ENCODE measurements around the gene SLC24A3. TPM values are rescaled to one million over a fixed set of nuclear protein-coding genes. Genes with fewer than 3 reads are reported as not detected.

Gene SLC24A3
- total RNA-seq, 1 donor from 2014 or later, result 0.79 TPM

DNA sequence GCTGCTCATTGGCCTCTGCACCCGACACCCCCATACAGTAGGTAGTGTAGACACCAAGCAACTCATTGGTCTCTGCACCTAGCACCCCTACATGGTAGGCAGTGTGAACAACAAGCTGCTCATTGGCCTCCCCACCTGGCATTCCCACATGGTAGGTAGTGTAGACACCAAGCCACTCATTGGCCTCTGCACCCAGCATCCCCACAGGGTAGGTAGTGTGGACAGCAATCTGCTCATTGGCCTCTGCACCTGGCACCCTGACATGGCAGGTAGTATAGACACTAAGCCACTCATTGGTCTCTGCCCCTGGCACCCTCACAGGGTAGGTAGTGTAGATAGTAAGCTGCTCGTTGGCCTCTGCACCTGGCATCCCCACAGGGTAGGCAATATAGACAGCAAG is 226.0 kb downstream of the SLC24A3 start:
- no peaks in the 10 kb centered on the region for H3K27me3 ChIP-seq (ENCODE audit: insufficient read depth, low read length)
- no peak overlapping the region for H3K4me3 Mint-ChIP-seq (ENCODE audit: unreplicated experiment)
- no peaks in the 10 kb centered on the region for H3K36me3 ChIP-seq (ENCODE audit: insufficient read depth, low read length)
- no peak for TF ChIP-seq EZH2 (IDR thresholded peaks at IDR 0.05; ENCODE audit: insufficient read depth, low read length)
- no peak for TF ChIP-seq CTCF (IDR thresholded peaks at IDR 0.05; ENCODE audit: insufficient read depth, low read depth, low read length)
- no peak overlapping the region for H3K27ac Mint-ChIP-seq (ENCODE audit: unreplicated experiment)
- no peak overlapping the region for H3K4me3 ChIP-seq (ENCODE audit: insufficient read depth, low read depth, low read length)
- H3K79me2 ChIP-seq (ENCODE audit: insufficient read depth, low read length), result no peaks in the 10 kb centered on the region
- H3K4me1 ChIP-seq (ENCODE audit: insufficient read depth, low read length), result peaks cover 4% of the 10 kb centered on the region
- H3K9ac ChIP-seq (ENCODE audit: low read length), result no peak overlapping the region
- H3K9me3 Mint-ChIP-seq (ENCODE audit: unreplicated experiment), result no peaks in the 10 kb centered on the region
- no peaks in the 10 kb centered on the region for H4K20me1 ChIP-seq (ENCODE audit: insufficient read depth, low read length)
- H2AFZ ChIP-seq (ENCODE audit: low read depth, low read length), result no peak overlapping the region
- no peak overlapping the region for H3K27ac ChIP-seq (ENCODE audit: low read depth, low read length)
- H3K4me1 Mint-ChIP-seq (ENCODE audit: low read depth, unreplicated experiment), result peaks cover 10% of the 10 kb centered on the region
- peaks cover 18% of the 10 kb centered on the region for H3K27me3 Mint-ChIP-seq (ENCODE audit: low read depth, unreplicated experiment)
- no peak for FAIRE-seq
- no peaks in the 10 kb centered on the region for H3K9me3 ChIP-seq (ENCODE audit: insufficient read depth, low read depth, low read length)
- H3K4me2 ChIP-seq (ENCODE audit: low read length), result no peak overlapping the region
- peaks cover 2% of the 10 kb centered on the region for H3K36me3 Mint-ChIP-seq (ENCODE audit: low read depth, unreplicated experiment)
- DNase-seq (ENCODE audit: low read depth), result no peak

- no peak overlapping the region for H3K4me3 Mint-ChIP-seq (ENCODE audit: unreplicated experiment)
- Histone ChIP-seq H3K79me2 (ENCODE audit: insufficient read depth, low read length) (no peaks in the 10 kb centered on the region), H3K27ac (ENCODE audit: low read depth, low read length) (no peak overlapping the region), H4K20me1 (ENCODE audit: insufficient read depth, low read length) (no peaks in the 10 kb centered on the region), H3K9ac (ENCODE audit: low read length) (no peak overlapping the region), H3K4me1 (ENCODE audit: insufficient read depth, low read length) (no peaks in the 10 kb centered on the region), H3K9me3 (ENCODE audit: insufficient read depth, low read depth, low read length) (no peaks in the 10 kb centered on the region), H2AFZ (ENCODE audit: low read depth, low read length) (no peak overlapping the region), H3K27me3 (ENCODE audit: insufficient read depth, low read length) (no peaks in the 10 kb centered on the region), H3K4me3 (ENCODE audit: insufficient read depth, low read depth, low read length) (no peak overlapping the region), H3K36me3 (ENCODE audit: insufficient read depth, low read length) (no peaks in the 10 kb centered on the region), H3K4me2 (ENCODE audit: low read length) (no peak overlapping the region)
- TF ChIP-seq CTCF (IDR thresholded peaks at IDR 0.05; ENCODE audit: insufficient read depth, low read depth, low read length) (no peak), EZH2 (IDR thresholded peaks at IDR 0.05; ENCODE audit: insufficient read depth, low read length) (no peak)
- no peaks in the 10 kb centered on the region for H3K9me3 Mint-ChIP-seq (ENCODE audit: unreplicated experiment)
- no peak overlapping the region for H3K27ac Mint-ChIP-seq (ENCODE audit: unreplicated experiment)
- no peak for DNase-seq (ENCODE audit: low read depth)
- peaks cover 18% of the 10 kb centered on the region for H3K27me3 Mint-ChIP-seq (ENCODE audit: low read depth, unreplicated experiment)
- no peaks in the 10 kb centered on the region for H3K4me1 Mint-ChIP-seq (ENCODE audit: low read depth, unreplicated experiment)
- H3K36me3 Mint-ChIP-seq (ENCODE audit: low read depth, unreplicated experiment), result peaks cover 2% of the 10 kb centered on the region
- no peak for FAIRE-seq
These were observed 228.5 kb downstream of the SLC24A3 start for GRCh38 chr20:19440660-19441527.

- H3K9me3 ChIP-seq (ENCODE audit: insufficient read depth, low read depth, low read length), result no peaks in the 10 kb centered on the region
- no peaks in the 10 kb centered on the region for H3K36me3 ChIP-seq (ENCODE audit: insufficient read depth, low read length)
- no peaks in the 10 kb centered on the region for H3K9me3 Mint-ChIP-seq (ENCODE audit: unreplicated experiment)
- no peaks in the 10 kb centered on the region for H3K79me2 ChIP-seq (ENCODE audit: insufficient read depth, low read length)
- no peak overlapping the region for H3K4me2 ChIP-seq (ENCODE audit: low read length)
- DNase-seq (ENCODE audit: low read depth) (no peak), FAIRE-seq (no peak)
- H3K36me3 Mint-ChIP-seq (ENCODE audit: low read depth, unreplicated experiment), result no peaks in the 10 kb centered on the region
- no peak overlapping the region for H3K27ac ChIP-seq (ENCODE audit: low read depth, low read length)
- H3K4me3 Mint-ChIP-seq (ENCODE audit: unreplicated experiment), result no peak overlapping the region
- no peak overlapping the region for H3K27ac Mint-ChIP-seq (ENCODE audit: unreplicated experiment)
- H3K27me3 Mint-ChIP-seq (ENCODE audit: low read depth, unreplicated experiment), result peaks cover 18% of the 10 kb centered on the region
- no peaks in the 10 kb centered on the region for H3K4me1 ChIP-seq (ENCODE audit: insufficient read depth, low read length)
- H3K4me3 ChIP-seq (ENCODE audit: insufficient read depth, low read depth, low read length), result no peak overlapping the region
- no peaks in the 10 kb centered on the region for H3K27me3 ChIP-seq (ENCODE audit: insufficient read depth, low read length)
- no peak overlapping the region for H3K9ac ChIP-seq (ENCODE audit: low read length)
- H3K4me1 Mint-ChIP-seq (ENCODE audit: low read depth, unreplicated experiment), result no peaks in the 10 kb centered on the region
- TF ChIP-seq CTCF (IDR thresholded peaks at IDR 0.05; ENCODE audit: insufficient read depth, low read depth, low read length) (no peak), EZH2 (IDR thresholded peaks at IDR 0.05; ENCODE audit: insufficient read depth, low read length) (no peak)
- no peak overlapping the region for H2AFZ ChIP-seq (ENCODE audit: low read depth, low read length)
- no peaks in the 10 kb centered on the region for H4K20me1 ChIP-seq (ENCODE audit: insufficient read depth, low read length)
These were observed 233.8 kb downstream of the SLC24A3 start for GRCh38 chr20:19446246-19446645.

All from astrocyte (in vitro differentiated cells and primary cell).